ENCODE results near the gene APBA2.
"Not testable (repeated sequence)": the region's sequence is repeated elsewhere in the genome, so short reads cannot be mapped to it uniquely, and the experiment has no call there.

Gene APBA2

GRCh38 chr15:29018120-29018805, 132.5 kb downstream of the APBA2 start:
- DNase-seq, result no peak

GRCh38 chr15:29018995-29019976, 133.5 kb downstream of the APBA2 start:
- no peak for DNase-seq
- intact Hi-C loops (cut with DNase I), result no loop called here

More at GRCh38 chr15:29018120-29018805, 132.5 kb downstream of the APBA2 start:
- intact Hi-C loops (cut with DNase I), result no loop called here

- intact Hi-C loops (cut with DNase I), result no loop called here
These were observed 136.1 kb downstream of the APBA2 start for GRCh38 chr15:29021857-29022256.

GRCh38 chr15:29024662-29025061, 138.9 kb downstream of the APBA2 start:
- DNase-seq, result no peak
- intact Hi-C loops (cut with DNase I), result no loop called here

More at GRCh38 chr15:29021857-29022256, 136.1 kb downstream of the APBA2 start:
- DNase-seq, result peak in 1 of 10 donors; percentile 45

- not testable (repeated sequence) for DNase-seq
These were observed 139.6 kb downstream of the APBA2 start for GRCh38 chr15:29025411-29025810.

GRCh38 chr15:29028158-29028557, 142.4 kb downstream of the APBA2 start:
- DNase-seq; intact Hi-C loops (cut with DNase I): not testable (repeated sequence)

More at GRCh38 chr15:29025411-29025810, 139.6 kb downstream of the APBA2 start:
- intact Hi-C loops (cut with DNase I), result not testable (repeated sequence)

GRCh38 chr15:29029651-29030195, 143.9 kb downstream of the APBA2 start:
- no peak for DNase-seq
- intact Hi-C loops (cut with DNase I), result no loop called here

GRCh38 chr15:29031502-29032228, 145.9 kb downstream of the APBA2 start:
- intact Hi-C loops (cut with DNase I), result no loop called here
- DNase-seq, result no peak

GRCh38 chr15:29032229-29032625, 146.5 kb downstream of the APBA2 start:
- intact Hi-C loops (cut with DNase I), result no loop called here
- DNase-seq, result no peak

GRCh38 chr15:29032751-29033150, 147.0 kb downstream of the APBA2 start:
- intact Hi-C loops (cut with DNase I), result no loop called here
- DNase-seq, result no peak

- intact Hi-C loops (cut with DNase I), result no loop called here
- DNase-seq, result no peak
These were observed 148.4 kb downstream of the APBA2 start for GRCh38 chr15:29034151-29034550.

- intact Hi-C loops (cut with DNase I), result no loop called here
- no peak for DNase-seq
These were observed 149.0 kb downstream of the APBA2 start for GRCh38 chr15:29034593-29035335.

- no peak for DNase-seq
- intact Hi-C loops (cut with DNase I), result no loop called here
These were observed 149.8 kb downstream of the APBA2 start for GRCh38 chr15:29035336-29036285.

GRCh38 chr15:29037997-29038705, 152.4 kb downstream of the APBA2 start:
- intact Hi-C loops (cut with DNase I), result no loop called here
- peak in 1 of 10 donors; percentile 6 for DNase-seq

GRCh38 chr15:29039466-29040369, 153.9 kb downstream of the APBA2 start:
- intact Hi-C loops (cut with DNase I), result no loop called here
- DNase-seq, result no peak

- intact Hi-C loops (cut with DNase I), result no loop called here
- DNase-seq, result peak in 2 of 10 donors; percentile 38 to 87
These were observed 154.6 kb downstream of the APBA2 start for GRCh38 chr15:29040370-29040751.

All from posterior cingulate gyrus (tissue), 11 donors.